Spleen (tissue), 11 donors: ENCODE data around the gene SLFNL1. TPM values are rescaled to one million over a fixed set of nuclear protein-coding genes. Genes with fewer than 3 reads are reported as not detected.
A peak's percentile ranks its signal among the peaks of the same experiment; 100 is the strongest.

Experiments
- DNase-seq: peaks from one replicate; pipeline ENCODE4 v3.0.0-alpha.2; 2020
- H3K27ac ChIP-seq, 8 donors: fragments of 200-600 bp; sonication (generic) in 7 of 8; 1 replicate in 4 of 8; 2 replicates in 4 of 8; pipeline versions ENCODE4 v1.5.0 to v1.8.0; 2016 to 2021; ENCODE audit warnings: inconsistent platforms in 4 of 8, mild to moderate bottlenecking in 4 of 8, moderate library complexity in 1 of 8
- H3K27me3 ChIP-seq, 7 donors: fragments of 200-600 bp; sonication (generic) in 6 of 7; replicated peaks in 1 of 7; 1 replicate in 4 of 7; 2 replicates in 3 of 7; pipeline versions ENCODE4 v1.5.0 to v1.8.0; 2016 to 2021; ENCODE audit warnings: inconsistent platforms in 3 of 7, mild to moderate bottlenecking in 1 of 7
- H3K36me3 ChIP-seq, 6 donors: fragments of 200-600 bp; sonication (generic) in 5 of 6; 1 replicate in 4 of 6; 2 replicates in 2 of 6; pipeline versions ENCODE4 v1.5.0 to v1.8.0; 2016 to 2021; ENCODE audit warnings: inconsistent platforms in 2 of 6
- H3K4me1 ChIP-seq, 6 donors: fragments of 200-600 bp; sonication (generic) in 5 of 6; 1 replicate in 3 of 6; 2 replicates in 3 of 6; pipeline versions ENCODE4 v1.5.0 to v1.8.0; 2016 to 2021; ENCODE audit warnings: inconsistent platforms in 3 of 6
- H3K4me3 ChIP-seq, 8 donors: fragments of 200-600 bp; sonication (generic) in 7 of 8; 1 replicate in 4 of 8; 2 replicates in 4 of 8; pipeline versions ENCODE4 v1.5.0 to v1.8.0; 2016 to 2021; ENCODE audit warnings: inconsistent platforms in 4 of 8, mild to moderate bottlenecking in 4 of 8, moderate library complexity in 2 of 8
- H3K9me3 ChIP-seq, 8 donors: fragments of 200-600 bp; sonication (generic) in 7 of 8; 1 replicate in 4 of 8; 2 replicates in 4 of 8; pipeline versions ENCODE4 v1.5.0 to v1.8.0; 2016 to 2021; ENCODE audit warnings: inconsistent platforms in 4 of 8
- CTCF ChIP-seq, 11 experiments: fragments of 200-600 bp in 7 of 11; fragments of 450-650 bp in 4 of 11; sonication (generic) in 4 of 11; IDR thresholded peaks in 8 of 11; conservative IDR thresholded peaks in 3 of 11; 1 replicate in 7 of 11; 2 replicates in 4 of 11; pipeline versions ENCODE4 v1.4.0 to v1.8.0; 2016 to 2021; ENCODE audit warnings: antibody characterized with exemption in 11 of 11, inconsistent platforms in 4 of 11, mild to moderate bottlenecking in 1 of 11
- POLR2A ChIP-seq, 3 donors: fragments of 450-650 bp; IDR thresholded peaks; one replicate each; pipeline ENCODE4 v1.5.1; 2017; ENCODE audit warnings: antibody characterized with exemption in 3 of 3, mild to moderate bottlenecking in 1 of 3
- POLR2AphosphoS5 ChIP-seq, 3 donors: sonication (generic); formaldehyde crosslinking; IDR thresholded peaks; one replicate each; pipeline ENCODE4 v1.5.1; 2017; ENCODE audit warnings: antibody characterized with exemption in 3 of 3
- WGBS, 5 donors: extraction: QIAGEN DNeasy Blood & Tissue Kit in 3 of 5; methylation state at CpG; one replicate each; pipeline versions ENCODE4 v1.1.5 to v1.1.7; 2013 to 2018; 5-methylcytosine and 5-hydroxymethylcytosine counted together
- intact Hi-C: fragments of 100-400 bp; cut with DNase I; formaldehyde crosslinking; loops from one replicate; pipeline ENCODE4 v1.15.0; 2023; ENCODE audit warnings: low total_unique reads
- polyA plus RNA-seq, 3 donors: library from polyadenylated mRNA; stranded (reverse); fragments of 200-250 nt; gene quantifications; one replicate each; pipeline ENCODE4 v1.2.1, GENCODE V29; 2013
- total RNA-seq, 7 donors: library from RNA; depleted of rRNA in 3 of 7; stranded (reverse); fragments of >200 nt in 3 of 7; fragmentation: NEBNext Ultra II Directional in 4 of 7; extraction: Animal tissue kit (Norgen Biotek cat#: 25700) in 4 of 7; gene quantifications; one replicate each; pipeline versions ENCODE4 v1.1.0 to v1.2.1, GENCODE V29; 2016 to 2021
- donor health status: healthy with polysubstance abuse.
- donor health status: DM: no; HTN: no; CAD: no; lungs with moderate emphysema.
- donor health status: DM: no; HTN: no; CAD: no.
- donor health status: Bipolar disorder and iron deficiency.
- donor health status: healthy.
- donor health status: DM: no; HTN: no; CAD: no.
- donor health status: DM: yes; HTN: yes; CAD: no.

SLFNL1 gene
- total and polyA plus RNA-seq, 10 donors = 0.21 to 1.7 (median 0.59) TPM

GRCh38 chr1:41032147-41032546 is 10.6 kb upstream of the SLFNL1 start:
- no peak for DNase-seq
- Histone ChIP-seq H3K27ac (no peak overlapping the region), H3K27me3 (no peaks in the 10 kb centered on the region), H3K4me3 (no peak overlapping the region), H3K36me3 (peaks cover 0 to 100% (median 56%) of the 10 kb centered on the region in 6 donors), H3K4me1 (no peaks in the 10 kb centered on the region), H3K9me3 (no peaks in the 10 kb centered on the region)
- TF ChIP-seq POLR2A (IDR thresholded peaks at IDR 0.05) (no peak), CTCF (IDR thresholded peaks at IDR 0.05 in 8 of 11, conservative IDR thresholded peaks at IDR 0.05 in 3 of 11) (no peak), POLR2AphosphoS5 (IDR thresholded peaks at IDR 0.05) (no peak)
- 72 to 100% (median 79%) methylated on average over 2 of the region's 2 CpGs for WGBS, 5 donors
- intact Hi-C loops = no loop called here

GRCh38 chr1:41030872-41031616 is 9.5 kb upstream of the SLFNL1 start:
- Histone ChIP-seq H3K4me3 (no peak overlapping the region), H3K27ac (no peak overlapping the region), H3K36me3 (peaks cover 0 to 100% (median 50%) of the 10 kb centered on the region in 6 donors), H3K27me3 (no peaks in the 10 kb centered on the region), H3K9me3 (no peaks in the 10 kb centered on the region), H3K4me1 (peaks cover 0 to 9% (median 0%) of the 10 kb centered on the region in 6 donors)
- WGBS, 5 donors = 94 to 99% (median 95%) methylated on average over 8 of the region's 8 CpGs
- TF ChIP-seq POLR2AphosphoS5 (IDR thresholded peaks at IDR 0.05) = no peak
- DNase-seq = no peak
- intact Hi-C loops = no loop called here

- no peak for DNase-seq
- Histone ChIP-seq H3K4me1 (peaks cover 0 to 11% (median 0%) of the 10 kb centered on the region in 6 donors), H3K4me3 (no peak overlapping the region), H3K9me3 (no peaks in the 10 kb centered on the region), H3K27ac (no peak overlapping the region), H3K36me3 (peaks cover 0 to 95% (median 33%) of the 10 kb centered on the region in 6 donors), H3K27me3 (no peaks in the 10 kb centered on the region)
- WGBS, 5 donors = 93 to 96% (median 96%) methylated on average over 6 to 10 of the region's 10 CpGs
- intact Hi-C loops = no loop called here
- TF ChIP-seq POLR2A (IDR thresholded peaks at IDR 0.05) = no peak
- TF ChIP-seq POLR2AphosphoS5 (IDR thresholded peaks at IDR 0.05) = peak in 1 of 3 donors; percentile 10
- TF ChIP-seq CTCF (IDR thresholded peaks at IDR 0.05 in 8 of 11, conservative IDR thresholded peaks at IDR 0.05 in 3 of 11) = no peak
Measured at GRCh38 chr1:41028034-41028642, 6.6 kb upstream of the SLFNL1 start.

- intact Hi-C loops = no loop called here
- peaks cover 0 to 20% (median 7%) of the 10 kb centered on the region in 6 donors for H3K4me1 ChIP-seq
- no peaks in the 10 kb centered on the region for H3K27me3 ChIP-seq
- no peak overlapping the region for H3K27ac ChIP-seq
- 92 to 100% (median 96%) methylated on average over 4 of the region's 4 CpGs for WGBS, 5 donors
- H3K4me3 ChIP-seq = no peak overlapping the region
- H3K36me3 ChIP-seq = peaks cover 0 to 83% (median 25%) of the 10 kb centered on the region in 6 donors
- no peak for DNase-seq
- H3K9me3 ChIP-seq = no peaks in the 10 kb centered on the region
- TF ChIP-seq POLR2A (IDR thresholded peaks at IDR 0.05) = no peak
- TF ChIP-seq POLR2AphosphoS5 (IDR thresholded peaks at IDR 0.05) = no peak
- no peak for TF ChIP-seq CTCF (IDR thresholded peaks at IDR 0.05 in 8 of 11, conservative IDR thresholded peaks at IDR 0.05 in 3 of 11)
Measured at GRCh38 chr1:41025979-41026819, 4.7 kb upstream of the SLFNL1 start.
